T-helper 17 cell (primary cell): ENCODE data around the gene FSTL4. TPM values are rescaled to one million over a fixed set of nuclear protein-coding genes. Genes with fewer than 3 reads are reported as not detected.
"Not testable (repeated sequence)": the region's sequence is repeated elsewhere in the genome, so short reads cannot be mapped to it uniquely, and the experiment has no call there.

Experiments
- ATAC-seq: fragments of 150-1000 bp; cut with Tn5 transposase; 2 replicates; pipeline ENCODE4 v1.10.0; 2021; ENCODE audit warnings: mild to moderate bottlenecking, moderate library complexity
- DNase-seq, 3 donors: peaks; one replicate each; pipeline versions ENCODE4 v3.0.0 to v3.0.0-alpha.2; 2020 to 2021
- H3K9me3 ChIP-seq: one replicate; pipeline ENCODE4 v1.7.0; 2013; ENCODE audit warnings: low read length, mild to moderate bottlenecking; ENCODE audit not compliant: control insufficient read depth, poor library complexity, severe bottlenecking
- H3K27ac Mint-ChIP-seq: one replicate; pipeline ENCODE4 v1.8.0; 2022; ENCODE audit warnings: mild to moderate bottlenecking, moderate library complexity, mixed read lengths
- H3K27me3 Mint-ChIP-seq: one replicate; pipeline ENCODE4 v1.8.0; 2022; ENCODE audit warnings: mixed read lengths
- H3K36me3 Mint-ChIP-seq: one replicate; pipeline ENCODE4 v1.8.0; 2022; ENCODE audit warnings: low read depth, mixed read lengths
- H3K4me1 Mint-ChIP-seq: one replicate; pipeline ENCODE4 v1.8.0; 2022; ENCODE audit warnings: mild to moderate bottlenecking, mixed read lengths
- H3K4me3 Mint-ChIP-seq: one replicate; pipeline ENCODE4 v1.8.0; 2022; ENCODE audit warnings: mild to moderate bottlenecking, moderate library complexity, mixed read lengths
- total RNA-seq, 4 donors: library from RNA in 2 of 4; stranded (reverse) in 2 of 4; gene quantifications; one replicate each; pipeline ENCODE4 v1.2.3 and lab custom pipeline; 2022 to 2026

Gene FSTL4
- total RNA-seq, 2 donors from 2014 or later: 0.26 TPM; not detected in 1

DNA sequence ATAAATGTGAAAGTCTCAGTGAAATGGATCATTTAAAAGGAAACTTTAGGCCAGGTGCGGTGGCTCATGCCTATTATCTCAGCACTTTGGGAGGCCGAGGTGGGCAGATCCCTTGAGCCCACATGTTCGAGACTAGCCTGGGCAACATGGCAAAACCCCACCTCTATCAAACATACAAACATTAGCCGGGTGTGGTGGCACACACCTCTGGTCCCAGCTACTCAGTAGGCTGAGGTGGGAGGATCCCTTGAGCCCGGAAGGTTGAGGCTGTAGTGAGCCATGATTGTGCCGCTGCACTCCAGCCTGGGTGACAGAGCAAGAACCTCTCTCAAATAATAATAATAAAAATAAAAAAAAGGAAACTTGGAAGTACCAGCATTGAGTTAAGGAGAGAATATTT lies 384.4 kb downstream of the FSTL4 start:
- Mint-ChIP-seq H3K36me3 (peaks cover 2% of the 10 kb centered on the region), H3K4me1 (peaks cover 6% of the 10 kb centered on the region), H3K27me3 (peaks cover 33% of the 10 kb centered on the region), H3K4me3 (no peak overlapping the region), H3K27ac (no peak overlapping the region)
- DNase-seq (no peak), ATAC-seq (no peak)
- H3K9me3 ChIP-seq: no peaks in the 10 kb centered on the region

DNA sequence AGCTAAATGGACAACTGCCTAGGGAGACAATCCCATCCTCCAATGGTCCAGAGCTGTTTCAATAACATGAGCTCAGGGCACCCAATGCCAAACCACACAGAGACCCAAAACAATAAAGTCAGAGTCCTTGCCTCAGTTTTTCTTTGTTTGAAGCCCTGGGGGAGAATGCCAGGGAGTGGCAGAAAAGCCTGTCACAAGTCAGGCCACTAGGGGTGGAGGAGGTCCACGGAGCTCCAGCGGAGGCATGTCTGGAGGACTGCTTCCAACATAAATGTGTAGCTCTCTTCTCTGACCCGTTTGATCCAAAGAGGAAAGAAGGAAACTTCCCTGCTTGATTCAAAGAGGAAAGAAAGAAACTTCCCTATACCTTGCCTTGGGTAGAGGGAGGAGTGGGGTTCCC lies 385.3 kb downstream of the FSTL4 start:
- Mint-ChIP-seq H3K27ac (peak overlapping the region; percentile 4), H3K4me3 (no peak overlapping the region), H3K36me3 (peaks cover 2% of the 10 kb centered on the region), H3K4me1 (peaks cover 6% of the 10 kb centered on the region), H3K27me3 (peaks cover 33% of the 10 kb centered on the region)
- H3K9me3 ChIP-seq: no peaks in the 10 kb centered on the region
- ATAC-seq (no peak), DNase-seq (no peak)

DNA sequence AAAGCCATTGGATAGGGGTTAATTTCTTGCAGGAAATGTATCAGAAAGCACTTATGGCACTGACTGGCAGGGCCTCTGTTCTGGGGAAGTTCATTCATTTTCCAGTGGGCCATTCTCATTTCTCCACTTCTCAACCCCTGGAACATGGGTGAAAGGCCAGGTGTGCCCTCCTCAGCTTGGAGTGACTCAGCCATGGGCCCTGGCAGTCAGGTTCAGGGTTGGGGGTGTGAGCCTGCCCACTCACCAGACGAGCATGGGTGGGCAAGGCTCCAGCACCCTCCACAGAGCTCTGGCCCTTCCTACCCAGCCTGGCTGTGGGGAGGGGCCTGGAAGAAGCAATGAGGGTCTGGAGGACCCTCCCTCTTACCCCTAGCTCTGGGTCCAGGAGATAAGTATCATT lies 386.2 kb downstream of the FSTL4 start:
- no peaks in the 10 kb centered on the region for H3K9me3 ChIP-seq
- Mint-ChIP-seq H3K36me3 (peaks cover 2% of the 10 kb centered on the region), H3K27ac (peak overlapping the region; percentile 51), H3K27me3 (peaks cover 24% of the 10 kb centered on the region), H3K4me3 (no peak overlapping the region), H3K4me1 (peaks cover 3% of the 10 kb centered on the region)
- no peak for ATAC-seq
- no peak for DNase-seq

DNA sequence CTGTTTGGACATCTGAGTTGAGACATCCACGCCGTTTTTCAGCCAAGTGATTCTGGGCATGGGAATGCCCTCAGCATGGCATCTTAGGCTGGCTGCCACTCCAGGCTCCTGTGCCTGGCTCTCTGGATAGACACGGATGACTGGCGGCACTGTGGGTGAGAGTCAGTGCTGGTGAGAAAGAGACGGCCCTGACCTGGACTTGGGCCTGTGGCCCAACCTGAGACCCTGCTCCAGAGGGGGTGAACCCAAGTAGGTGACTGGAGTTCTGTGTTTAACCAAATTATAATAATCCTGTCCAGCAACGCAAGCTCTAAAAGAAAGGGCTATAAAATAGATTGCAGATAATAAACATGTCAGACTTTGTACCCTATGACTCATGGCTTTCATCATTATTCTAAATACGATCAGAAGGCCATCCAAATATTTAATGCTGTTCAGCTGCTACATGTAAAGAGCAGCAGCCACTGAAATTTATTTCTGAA lies 386.6 kb downstream of the FSTL4 start:
- Mint-ChIP-seq H3K27me3 (peaks cover 24% of the 10 kb centered on the region), H3K4me3 (no peak overlapping the region), H3K27ac (peak overlapping the region; percentile 51), H3K36me3 (no peaks in the 10 kb centered on the region), H3K4me1 (peaks cover 2% of the 10 kb centered on the region)
- no peaks in the 10 kb centered on the region for H3K9me3 ChIP-seq
- DNase-seq: no peak
- ATAC-seq: no peak

DNA sequence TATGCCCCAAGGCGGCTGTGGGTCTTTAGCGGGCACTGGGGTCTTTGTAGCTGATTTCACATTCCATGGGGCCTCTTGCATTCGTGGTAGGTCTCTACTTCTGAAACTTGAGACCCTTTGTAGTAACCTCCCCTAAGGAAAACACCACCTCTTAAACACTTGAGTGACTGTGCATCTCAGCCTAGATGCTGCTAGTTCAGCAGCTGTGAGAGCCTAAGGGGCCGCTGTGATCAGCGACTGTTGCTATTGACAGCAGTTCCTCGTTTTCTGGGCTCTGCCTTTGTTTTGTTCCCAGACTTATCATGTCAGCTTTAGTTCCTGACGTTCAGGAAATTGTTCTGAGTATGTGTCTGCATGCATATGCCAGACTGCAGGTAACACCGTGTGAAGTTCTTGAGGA lies 389.4 kb downstream of the FSTL4 start:
- no peaks in the 10 kb centered on the region for H3K36me3 Mint-ChIP-seq
- no peak overlapping the region for H3K4me3 Mint-ChIP-seq
- H3K9me3 ChIP-seq: no peaks in the 10 kb centered on the region
- no peak overlapping the region for H3K27ac Mint-ChIP-seq
- H3K27me3 Mint-ChIP-seq: peaks cover 27% of the 10 kb centered on the region
- no peak for DNase-seq
- ATAC-seq: no peak
- no peaks in the 10 kb centered on the region for H3K4me1 Mint-ChIP-seq

DNA sequence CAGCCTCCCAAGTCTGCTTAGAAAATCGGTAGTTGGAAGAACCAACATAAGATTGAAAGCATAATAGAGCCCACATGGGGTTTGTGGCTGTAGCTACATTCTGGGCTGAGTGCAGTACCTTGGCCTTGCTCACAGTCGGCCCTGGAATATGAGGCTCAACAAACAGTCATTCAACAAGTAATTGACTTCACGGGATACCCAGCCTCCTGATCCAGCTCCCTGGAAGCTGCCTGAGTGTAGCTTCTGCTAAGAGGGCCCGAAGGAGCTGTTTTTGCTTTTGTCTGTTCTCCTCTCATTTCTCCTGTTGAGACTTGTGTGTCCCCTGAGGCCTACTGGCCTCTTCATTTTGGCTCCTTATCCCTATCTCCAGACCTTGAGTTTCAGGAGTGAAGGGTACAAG lies 389.8 kb downstream of the FSTL4 start:
- H3K9me3 ChIP-seq: no peaks in the 10 kb centered on the region
- ATAC-seq: no peak
- H3K27me3 Mint-ChIP-seq: peaks cover 26% of the 10 kb centered on the region
- DNase-seq: no peak
- H3K4me3 Mint-ChIP-seq: no peak overlapping the region
- no peak overlapping the region for H3K27ac Mint-ChIP-seq
- no peaks in the 10 kb centered on the region for H3K36me3 Mint-ChIP-seq
- H3K4me1 Mint-ChIP-seq: peaks cover 2% of the 10 kb centered on the region

DNA sequence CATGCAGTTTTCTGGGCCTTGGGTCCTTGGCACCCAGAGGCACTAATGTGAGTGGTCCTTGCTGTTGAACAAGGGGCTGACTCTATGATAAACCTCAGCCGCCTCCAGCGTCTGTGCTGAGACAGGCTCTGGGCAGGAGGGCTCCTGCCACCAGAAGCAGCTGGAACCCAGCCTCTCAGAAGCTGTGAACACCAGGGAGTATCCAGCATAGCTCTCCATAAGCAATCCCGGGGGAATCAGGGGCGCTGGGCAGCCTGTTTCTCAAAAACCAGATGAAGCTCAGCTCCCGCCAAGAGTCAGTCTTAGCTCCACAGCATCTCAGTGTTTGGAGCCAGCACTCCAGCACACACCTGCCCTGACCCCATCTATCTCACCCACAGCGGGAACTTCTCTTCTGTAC lies 390.3 kb downstream of the FSTL4 start:
- Mint-ChIP-seq H3K4me3 (no peak overlapping the region), H3K27me3 (peaks cover 23% of the 10 kb centered on the region), H3K27ac (no peak overlapping the region), H3K36me3 (no peaks in the 10 kb centered on the region), H3K4me1 (peaks cover 4% of the 10 kb centered on the region)
- no peak for DNase-seq
- H3K9me3 ChIP-seq: no peaks in the 10 kb centered on the region
- ATAC-seq: no peak

DNA sequence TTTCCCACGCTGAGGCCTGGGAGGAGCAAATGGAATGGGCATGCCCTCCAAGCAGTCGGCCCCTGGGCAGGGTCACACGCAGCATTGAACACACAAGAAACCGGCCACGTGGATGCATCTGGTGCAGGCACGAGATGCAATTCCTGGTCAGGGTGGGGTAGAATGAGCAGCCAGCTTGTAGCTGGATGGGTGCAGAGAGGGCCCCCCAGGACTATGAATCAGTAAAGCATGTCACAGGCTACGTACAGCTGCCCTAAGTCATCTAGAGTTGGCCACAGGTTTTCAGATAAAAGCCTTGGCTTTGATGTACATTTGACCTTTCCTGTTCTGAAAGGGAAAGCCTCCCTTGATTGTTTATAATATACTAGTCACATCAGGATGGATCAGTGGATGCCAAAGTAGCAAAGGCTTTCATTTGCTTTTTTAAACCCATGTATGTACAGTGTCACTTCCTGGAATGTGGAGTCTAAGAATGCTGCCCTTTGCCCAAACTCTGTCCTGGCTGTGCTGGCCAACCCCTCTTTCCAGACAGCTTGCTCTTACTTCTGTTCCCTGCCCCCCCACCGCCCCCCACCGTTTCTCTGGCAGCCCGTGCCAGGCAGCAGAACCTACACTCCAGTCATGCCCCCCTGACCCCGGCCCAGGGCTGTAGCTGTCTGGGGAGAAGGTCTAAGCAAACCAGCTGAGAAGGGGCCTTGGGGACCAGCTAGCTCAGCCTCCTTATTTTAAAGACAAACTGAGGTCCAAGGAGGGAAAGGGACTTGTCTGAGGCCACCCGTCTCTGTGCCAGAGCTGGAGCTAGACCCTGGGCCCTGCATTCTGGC lies 391.3 kb downstream of the FSTL4 start:
- no peaks in the 10 kb centered on the region for H3K36me3 Mint-ChIP-seq
- DNase-seq: no peak
- peaks cover 17% of the 10 kb centered on the region for H3K27me3 Mint-ChIP-seq
- no peak overlapping the region for H3K4me3 Mint-ChIP-seq
- no peak for ATAC-seq
- H3K27ac Mint-ChIP-seq: no peak overlapping the region
- peaks cover 4% of the 10 kb centered on the region for H3K4me1 Mint-ChIP-seq
- H3K9me3 ChIP-seq: no peaks in the 10 kb centered on the region

DNA sequence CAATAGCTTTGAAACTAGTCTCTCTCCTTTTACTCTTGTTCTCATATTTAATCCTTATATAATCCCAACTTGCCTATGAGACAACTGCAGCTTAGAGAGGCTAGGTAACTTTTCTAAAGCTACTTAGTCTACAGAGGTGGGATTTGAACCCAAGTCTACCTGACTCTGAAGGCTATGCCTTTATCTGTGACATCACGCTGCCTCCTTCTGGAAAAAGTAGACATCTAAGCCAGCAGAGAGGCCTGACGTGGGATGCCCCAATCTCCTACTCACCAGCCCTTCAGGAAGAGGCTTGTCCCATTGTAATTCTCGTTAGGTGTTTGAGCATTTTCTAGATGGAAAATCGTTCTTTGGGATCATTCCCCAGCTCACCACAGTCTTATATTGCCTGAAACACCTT lies 393.0 kb downstream of the FSTL4 start:
- Mint-ChIP-seq H3K36me3 (no peaks in the 10 kb centered on the region), H3K4me1 (peaks cover 4% of the 10 kb centered on the region), H3K4me3 (no peak overlapping the region), H3K27me3 (peaks cover 17% of the 10 kb centered on the region), H3K27ac (peak overlapping the region; percentile 9)
- no peaks in the 10 kb centered on the region for H3K9me3 ChIP-seq
- ATAC-seq (no peak), DNase-seq (no peak)

DNA sequence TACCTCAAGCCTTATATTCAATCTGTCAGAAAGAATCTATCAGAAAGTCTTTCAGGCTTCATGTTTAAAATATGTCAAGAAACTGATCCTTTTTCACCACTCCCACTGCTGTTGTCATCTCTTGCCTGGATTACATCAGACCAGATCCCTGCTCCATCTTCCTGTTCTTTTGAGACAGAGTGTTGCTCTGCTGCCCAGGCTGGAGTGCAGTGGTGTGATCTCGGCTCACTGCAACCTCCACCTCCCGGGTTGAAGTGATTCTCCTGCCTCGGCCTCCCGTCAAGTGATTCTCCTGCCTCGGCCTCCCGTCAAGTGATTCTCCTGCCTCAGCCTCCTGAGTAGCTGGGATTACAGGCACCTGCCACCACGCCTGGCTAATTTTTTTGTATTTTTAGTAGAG lies 396.2 kb downstream of the FSTL4 start:
- H3K36me3 Mint-ChIP-seq, DNase-seq, H3K9me3 ChIP-seq, H3K4me3 Mint-ChIP-seq, ATAC-seq, H3K4me1 Mint-ChIP-seq, H3K27me3 Mint-ChIP-seq: not testable (repeated sequence)
- H3K27ac Mint-ChIP-seq: peak overlapping the region; percentile 32

DNA sequence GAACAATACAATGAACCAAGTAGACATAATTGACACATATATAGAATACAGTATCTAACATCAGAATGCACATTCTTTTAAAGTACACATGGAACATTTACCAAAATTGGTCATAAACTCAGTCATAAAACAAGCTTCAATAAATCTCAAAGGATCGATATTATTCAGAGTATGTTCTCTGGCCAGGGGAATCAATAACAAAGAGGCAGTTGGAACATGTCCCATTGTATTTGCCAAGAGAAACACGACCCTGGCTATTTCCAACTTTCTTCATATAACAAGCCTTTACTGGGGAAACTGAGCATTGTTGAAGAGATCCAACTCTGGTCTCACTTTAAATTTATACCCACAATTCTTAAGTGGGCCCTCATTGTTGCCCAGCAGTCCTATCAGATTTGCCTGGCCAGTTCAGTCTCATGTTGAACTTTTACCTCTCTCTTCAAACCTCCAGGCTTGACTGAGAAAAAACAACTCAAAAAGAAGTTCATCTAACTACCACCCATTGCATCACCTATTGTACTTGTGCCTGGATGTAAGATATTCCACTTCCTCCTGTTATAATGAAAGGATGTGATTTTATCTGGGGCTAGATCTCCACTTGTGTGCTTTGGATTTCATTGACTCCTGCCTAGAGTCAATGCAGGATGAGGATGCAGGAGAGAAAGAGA lies 398.1 kb downstream of the FSTL4 start:
- Mint-ChIP-seq H3K4me1 (peaks cover 4% of the 10 kb centered on the region), H3K27ac (no peak overlapping the region), H3K27me3 (peaks cover 9% of the 10 kb centered on the region), H3K36me3 (no peaks in the 10 kb centered on the region), H3K4me3 (no peak overlapping the region)
- ATAC-seq: no peak
- no peak for DNase-seq
- H3K9me3 ChIP-seq: no peaks in the 10 kb centered on the region

DNA sequence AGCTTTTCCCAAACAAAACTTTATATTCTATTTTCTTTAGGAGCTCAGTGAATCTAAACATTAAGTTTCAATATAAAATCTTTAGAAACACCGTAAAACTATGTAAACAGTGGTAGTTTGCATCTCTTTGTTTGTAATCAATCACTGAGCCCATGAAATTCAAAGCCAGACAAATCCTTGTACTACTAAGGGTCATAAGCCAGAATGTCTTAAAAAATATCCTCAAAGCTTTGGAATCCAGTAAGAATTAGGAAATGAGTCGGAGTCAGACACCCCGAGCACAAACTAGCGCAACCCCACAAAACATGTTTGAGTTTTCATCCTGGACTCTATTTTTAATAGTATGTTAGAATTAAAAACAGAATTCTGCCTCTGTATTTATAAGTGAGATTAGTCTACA lies 406.7 kb downstream of the FSTL4 start:
- DNase-seq (no peak), ATAC-seq (no peak)
- H3K36me3 Mint-ChIP-seq: peaks cover 6% of the 10 kb centered on the region
- peaks cover 50% of the 10 kb centered on the region for H3K27me3 Mint-ChIP-seq
- H3K9me3 ChIP-seq: no peaks in the 10 kb centered on the region
- H3K4me3 Mint-ChIP-seq: no peak overlapping the region
- peaks cover 2% of the 10 kb centered on the region for H3K4me1 Mint-ChIP-seq
- H3K27ac Mint-ChIP-seq: no peak overlapping the region

DNA sequence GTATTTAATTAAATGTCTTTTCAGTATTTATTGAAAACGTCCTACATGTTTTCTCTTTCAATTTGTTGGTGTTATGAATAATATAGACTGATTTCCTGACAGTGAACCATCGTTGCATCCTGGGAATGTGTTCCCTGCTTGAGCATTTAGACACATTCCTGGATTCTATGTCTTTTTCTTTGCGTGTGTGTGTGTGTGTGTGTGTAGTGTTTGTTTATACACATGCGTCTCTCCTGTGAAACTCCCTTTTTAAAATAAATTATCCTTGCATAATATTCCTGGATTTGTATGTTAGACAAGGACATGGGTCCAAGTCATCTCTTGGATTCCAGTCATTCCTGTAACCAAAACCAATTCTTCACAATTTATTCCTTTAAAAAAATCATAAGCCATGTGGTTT lies 407.1 kb downstream of the FSTL4 start:
- no peaks in the 10 kb centered on the region for H3K9me3 ChIP-seq
- Mint-ChIP-seq H3K36me3 (peaks cover 6% of the 10 kb centered on the region), H3K27me3 (peaks cover 51% of the 10 kb centered on the region), H3K27ac (no peak overlapping the region), H3K4me1 (peaks cover 2% of the 10 kb centered on the region), H3K4me3 (no peak overlapping the region)
- ATAC-seq (no peak), DNase-seq (no peak)
